Measurements from ENCODE around the gene KIRREL3.

KIRREL3 gene

DNA sequence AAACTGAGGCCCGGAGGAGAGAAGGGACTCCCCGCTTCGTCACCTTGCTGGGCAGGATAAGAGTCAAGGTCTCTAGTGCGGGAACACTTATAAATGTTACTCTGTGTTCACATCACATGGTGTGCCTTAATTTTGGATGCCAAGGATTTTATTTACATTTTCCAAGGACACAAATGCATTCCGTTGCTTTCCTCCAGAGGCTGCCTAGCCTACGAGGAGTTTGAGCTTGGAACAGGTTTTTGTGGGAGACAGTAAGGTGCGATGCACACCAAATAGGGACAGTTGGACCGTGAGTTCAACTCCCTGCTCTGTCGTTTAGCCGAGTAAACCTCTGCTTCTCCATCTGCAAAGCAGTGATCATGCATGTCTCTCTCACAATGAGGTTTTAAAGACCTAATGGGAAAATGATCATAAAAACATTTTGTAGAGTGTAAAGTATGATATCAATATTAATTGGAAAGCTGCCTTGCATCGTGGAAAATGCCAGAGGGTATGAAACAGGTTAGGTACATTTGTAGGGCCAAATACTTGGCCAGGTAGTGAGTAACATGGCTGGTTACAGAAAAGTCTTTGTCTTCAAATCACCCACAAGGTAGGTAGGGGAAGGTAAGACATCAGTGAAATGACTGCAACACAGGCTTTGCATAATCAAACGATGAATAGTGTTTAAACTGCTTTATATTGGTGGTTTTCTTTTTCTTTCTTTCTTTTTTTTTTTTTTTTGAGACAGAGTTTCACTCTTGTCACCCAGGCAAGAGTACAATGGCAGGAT lies 583.3 kb downstream of the KIRREL3 start:
- in situ Hi-C loops (cut with HindIII; ENCODE audit: low pct_ligation_motif_present, low pct_unique_long_range_greater_than_20kb, low sequenced_read_pairs): no loop called here
- DNase-seq: no peak

DNA sequence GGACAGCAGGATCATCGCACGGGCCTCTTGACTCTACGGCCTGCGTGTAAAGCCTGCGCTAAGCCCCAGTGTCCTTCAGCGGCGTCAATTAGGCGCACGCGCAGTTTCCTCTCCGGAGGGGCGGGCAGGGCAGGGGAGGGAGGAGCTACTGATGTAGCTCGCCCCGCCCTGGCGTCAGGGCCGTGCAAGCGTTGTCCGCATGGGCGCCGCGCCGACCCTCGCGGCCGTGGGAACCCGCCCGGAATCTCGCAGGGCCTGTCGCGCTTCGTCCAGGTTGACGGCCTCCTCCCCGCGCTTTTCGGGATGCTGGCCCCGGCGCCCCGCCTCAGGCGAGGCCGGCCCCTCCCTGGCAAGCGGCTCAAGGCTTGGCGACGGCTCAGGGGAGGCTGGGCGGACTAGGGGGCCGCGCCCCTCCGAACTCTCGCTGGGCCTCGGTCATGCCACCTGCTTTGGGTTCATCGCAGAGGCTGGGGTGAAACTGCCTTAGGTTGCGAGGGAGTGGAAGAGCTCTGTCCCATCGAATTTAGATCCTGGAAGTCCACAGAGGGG lies 584.0 kb downstream of the KIRREL3 start:
- no peak for DNase-seq
- in situ Hi-C loops (cut with HindIII; ENCODE audit: low pct_ligation_motif_present, low pct_unique_long_range_greater_than_20kb, low sequenced_read_pairs): no loop called here

DNA sequence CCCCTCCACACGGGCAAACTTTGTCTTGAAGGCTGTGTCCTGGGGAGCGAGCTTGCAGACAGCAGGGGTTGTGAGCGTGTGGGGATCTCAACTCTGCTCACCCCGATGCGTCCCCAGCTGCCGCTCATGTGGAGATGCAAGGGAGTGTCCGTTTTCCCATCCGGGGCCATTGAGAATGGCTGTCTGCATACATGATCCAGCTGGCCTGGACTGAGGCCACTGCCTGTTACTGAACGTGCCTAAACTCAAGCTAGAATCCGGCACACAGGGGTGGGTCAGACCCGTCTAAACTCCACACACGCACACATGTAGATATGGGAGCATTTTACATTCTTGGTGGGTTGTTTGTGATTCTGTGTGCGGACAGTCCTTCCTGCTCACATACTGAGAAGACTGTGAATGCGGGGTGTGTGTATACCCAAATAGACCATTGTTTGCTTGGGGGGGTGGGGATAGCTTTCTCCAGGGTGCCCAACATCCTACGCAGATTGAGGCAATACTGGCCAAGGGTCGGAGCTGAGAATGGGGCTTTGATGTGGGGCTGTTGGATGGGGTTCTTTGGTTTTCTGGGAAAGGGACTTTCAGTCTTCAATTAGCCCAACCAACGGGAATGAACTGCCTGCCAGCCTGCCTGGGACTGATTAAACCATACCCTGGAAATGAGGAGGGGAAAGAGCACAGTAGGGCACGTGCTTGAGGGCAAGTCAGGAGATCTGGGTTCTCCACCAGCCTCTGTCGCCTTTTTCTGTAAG lies 584.7 kb downstream of the KIRREL3 start:
- no peak for DNase-seq
- in situ Hi-C loops (cut with HindIII; ENCODE audit: low pct_ligation_motif_present, low pct_unique_long_range_greater_than_20kb, low sequenced_read_pairs): no loop called here

DNA sequence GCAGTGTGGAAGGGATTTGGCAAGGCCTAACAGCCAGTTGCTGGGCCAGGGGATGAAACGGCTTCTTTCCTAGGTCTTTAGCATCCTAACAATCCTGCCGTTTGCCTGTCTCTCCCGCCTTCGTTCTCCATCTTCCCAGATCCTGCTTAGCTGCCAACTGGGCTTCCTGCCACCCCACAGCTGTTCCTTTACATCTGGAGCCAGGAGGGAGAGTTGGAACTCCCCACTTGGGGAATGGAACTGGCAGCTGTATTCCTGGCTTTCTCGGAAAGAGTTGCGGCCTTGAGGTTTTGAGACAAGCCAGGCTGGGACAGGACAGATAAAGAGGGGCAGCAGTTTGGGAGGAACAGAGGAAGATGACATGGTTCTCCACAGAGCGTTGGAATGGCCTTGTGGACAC lies 585.4 kb downstream of the KIRREL3 start:
- in situ Hi-C loops (cut with HindIII; ENCODE audit: low pct_ligation_motif_present, low pct_unique_long_range_greater_than_20kb, low sequenced_read_pairs): no loop called here
- no peak for DNase-seq

DNA sequence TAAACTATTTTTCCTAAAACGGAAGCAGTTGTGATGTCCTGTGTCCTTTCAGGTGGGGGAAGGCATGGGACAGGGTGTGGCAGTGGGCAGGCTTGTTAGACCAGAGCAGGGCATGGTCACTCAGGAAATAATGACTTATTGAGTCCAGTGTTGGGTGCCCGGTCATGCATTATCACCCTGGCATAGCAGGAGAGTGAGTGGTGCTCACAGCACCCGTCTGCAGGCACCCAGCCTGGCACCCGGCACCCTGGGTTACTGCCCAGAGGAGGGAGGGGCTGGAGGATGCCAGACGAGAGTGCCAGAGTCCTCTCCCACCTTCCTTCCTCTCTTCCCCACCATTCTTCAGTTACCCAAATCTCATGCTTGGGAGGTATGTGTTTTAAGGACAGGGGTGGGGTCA lies 586.0 kb downstream of the KIRREL3 start:
- in situ Hi-C loops (cut with HindIII; ENCODE audit: low pct_ligation_motif_present, low pct_unique_long_range_greater_than_20kb, low sequenced_read_pairs): no loop called here
- peak; percentile 61 for DNase-seq

DNA sequence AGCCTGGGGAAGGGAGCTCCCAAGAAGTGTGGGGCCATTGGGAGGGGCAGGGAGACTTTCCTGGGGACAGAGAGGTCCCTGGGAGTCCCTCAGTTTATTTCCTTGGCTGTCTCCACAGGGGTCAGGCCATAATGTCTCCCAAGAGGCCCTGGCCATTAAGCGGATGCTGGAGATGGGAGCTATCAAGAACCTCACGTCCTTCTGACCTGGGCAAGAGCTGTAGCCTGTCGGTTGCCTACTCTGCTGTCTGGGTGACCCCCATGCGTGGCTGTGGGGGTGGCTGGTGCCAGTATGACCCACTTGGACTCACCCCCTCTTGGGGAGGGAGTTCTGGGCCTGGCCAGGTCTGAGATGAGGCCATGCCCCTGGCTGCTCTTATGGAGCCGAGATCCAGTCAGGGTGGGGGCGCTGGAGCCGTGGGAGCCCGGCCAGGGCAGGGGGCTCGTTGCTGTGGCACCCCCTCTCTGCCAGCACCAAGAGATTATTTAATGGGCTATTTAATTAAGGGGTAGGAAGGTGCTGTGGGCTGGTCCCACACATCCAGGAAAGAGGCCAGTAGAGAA lies 586.6 kb downstream of the KIRREL3 start:
- no peak for DNase-seq
- in situ Hi-C loops (cut with HindIII; ENCODE audit: low pct_ligation_motif_present, low pct_unique_long_range_greater_than_20kb, low sequenced_read_pairs): no loop called here

DNA sequence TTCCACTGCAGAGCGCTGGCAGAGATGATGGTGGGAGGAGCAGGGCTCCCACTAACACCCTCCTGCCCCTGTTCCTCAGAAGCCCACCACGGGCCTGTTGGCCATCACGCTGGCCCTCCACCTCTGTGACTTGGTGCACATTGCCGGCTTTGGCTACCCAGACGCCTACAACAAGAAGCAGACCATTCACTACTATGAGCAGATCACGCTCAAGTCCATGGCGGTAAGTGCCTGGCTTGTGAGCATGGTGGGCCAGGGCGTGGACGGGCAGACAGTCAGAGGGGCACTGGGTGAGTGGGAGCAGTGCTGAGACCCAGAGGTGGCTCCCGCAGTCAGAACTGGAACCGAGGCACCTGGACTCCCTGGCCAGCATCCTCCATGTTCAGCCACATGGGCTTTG lies 587.1 kb downstream of the KIRREL3 start:
- DNase-seq: no peak
- in situ Hi-C loops (cut with HindIII; ENCODE audit: low pct_ligation_motif_present, low pct_unique_long_range_greater_than_20kb, low sequenced_read_pairs): no loop called here

DNA sequence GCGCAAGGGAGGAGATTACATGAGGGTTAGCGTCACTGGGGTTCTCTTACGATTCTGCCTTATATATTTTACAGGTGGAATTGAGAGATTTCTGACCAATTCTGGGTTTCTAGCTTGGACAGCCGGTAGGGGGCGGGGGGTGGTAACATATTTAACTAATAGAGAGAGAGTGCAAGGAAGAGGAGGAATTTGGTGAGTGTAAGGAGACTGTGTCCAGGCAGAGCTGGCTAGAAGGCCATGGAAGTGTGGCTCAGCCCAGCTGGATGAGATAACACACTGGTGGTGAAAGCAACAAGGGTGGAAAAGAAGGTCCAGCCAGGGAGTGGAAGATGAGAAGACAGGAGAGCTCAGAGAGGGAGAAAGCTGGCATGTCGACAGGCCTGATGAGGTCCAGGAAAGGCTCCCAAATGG lies 588.6 kb downstream of the KIRREL3 start:
- DNase-seq: peak; percentile 25
- in situ Hi-C loops (cut with HindIII; ENCODE audit: low pct_ligation_motif_present, low pct_unique_long_range_greater_than_20kb, low sequenced_read_pairs): no loop called here

DNA sequence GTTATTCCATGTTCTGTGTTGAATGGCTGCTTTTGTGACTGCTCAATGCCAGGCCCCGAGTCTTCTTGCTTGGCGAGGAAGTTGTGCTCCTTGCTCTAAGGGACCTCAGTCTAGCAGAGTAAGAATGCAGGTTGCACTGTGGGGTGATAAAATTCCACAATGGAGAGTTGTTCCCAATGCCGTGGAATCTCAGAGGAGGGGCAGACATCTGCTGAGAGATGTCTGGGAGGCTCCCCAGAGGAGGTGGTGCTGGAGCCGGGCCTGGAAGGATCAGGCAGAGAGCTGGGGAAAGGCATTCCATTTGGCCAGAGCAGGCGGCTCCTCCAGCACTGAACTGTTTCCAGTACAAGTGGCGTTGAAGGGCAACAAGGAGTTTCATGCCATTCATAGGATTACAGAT lies 589.9 kb downstream of the KIRREL3 start:
- in situ Hi-C loops (cut with HindIII; ENCODE audit: low pct_ligation_motif_present, low pct_unique_long_range_greater_than_20kb, low sequenced_read_pairs): no loop called here
- DNase-seq: no peak

DNA sequence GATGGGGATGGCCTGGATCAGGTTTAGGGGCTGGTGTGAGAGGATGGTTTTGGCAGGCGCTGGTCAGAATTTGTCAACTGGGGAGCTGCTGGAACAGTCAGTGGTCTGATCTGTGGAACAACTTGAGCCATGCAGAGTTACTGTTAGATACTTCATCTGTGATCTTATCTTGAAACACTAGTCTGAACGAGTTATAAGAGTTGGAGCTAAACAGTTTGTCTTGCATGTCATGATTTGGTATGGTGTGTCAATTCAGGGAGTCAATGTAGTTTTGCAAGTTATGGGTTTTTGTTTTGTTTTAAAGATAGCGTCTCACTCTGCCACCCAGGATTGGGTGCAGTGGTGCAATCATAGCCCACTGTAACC lies 591.0 kb downstream of the KIRREL3 start:
- in situ Hi-C loops (cut with HindIII; ENCODE audit: low pct_ligation_motif_present, low pct_unique_long_range_greater_than_20kb, low sequenced_read_pairs): no loop called here
- DNase-seq: no peak

DNA sequence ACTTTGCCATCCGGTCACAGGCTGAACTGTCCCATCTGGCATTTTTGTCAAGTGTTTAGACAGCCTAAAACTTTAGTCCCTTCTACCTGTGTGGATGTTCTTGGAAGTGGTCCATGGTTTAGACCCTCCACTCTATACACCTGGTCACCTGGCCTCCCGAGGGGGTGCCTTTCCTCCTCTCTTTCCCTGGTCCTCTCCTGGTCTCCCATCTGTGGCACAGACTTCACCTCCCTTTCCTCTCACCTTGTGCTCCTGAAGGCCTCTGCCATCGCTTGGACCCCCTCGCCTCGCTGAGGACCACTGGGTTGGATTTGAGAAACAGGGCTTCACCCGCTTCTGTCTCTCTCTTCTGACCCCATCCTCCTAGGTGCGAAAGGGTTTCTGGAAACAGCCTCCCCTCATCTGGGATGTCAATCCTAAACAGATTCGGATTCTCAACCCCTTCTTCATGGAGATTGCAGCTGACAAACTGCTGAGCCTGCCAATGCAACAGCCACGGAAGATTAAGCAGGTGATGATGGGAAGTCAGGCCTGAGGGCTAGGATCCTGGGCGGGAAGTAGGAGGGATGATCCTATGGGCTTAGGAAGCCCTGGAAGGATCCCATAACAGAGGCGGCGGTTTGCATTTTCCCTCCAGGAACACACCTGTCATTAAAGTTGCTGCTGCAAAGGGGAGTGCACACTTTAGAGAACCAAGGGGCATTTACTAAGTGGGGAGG lies 591.5 kb downstream of the KIRREL3 start:
- in situ Hi-C loops (cut with HindIII; ENCODE audit: low pct_ligation_motif_present, low pct_unique_long_range_greater_than_20kb, low sequenced_read_pairs): no loop called here
- DNase-seq: no peak

DNA sequence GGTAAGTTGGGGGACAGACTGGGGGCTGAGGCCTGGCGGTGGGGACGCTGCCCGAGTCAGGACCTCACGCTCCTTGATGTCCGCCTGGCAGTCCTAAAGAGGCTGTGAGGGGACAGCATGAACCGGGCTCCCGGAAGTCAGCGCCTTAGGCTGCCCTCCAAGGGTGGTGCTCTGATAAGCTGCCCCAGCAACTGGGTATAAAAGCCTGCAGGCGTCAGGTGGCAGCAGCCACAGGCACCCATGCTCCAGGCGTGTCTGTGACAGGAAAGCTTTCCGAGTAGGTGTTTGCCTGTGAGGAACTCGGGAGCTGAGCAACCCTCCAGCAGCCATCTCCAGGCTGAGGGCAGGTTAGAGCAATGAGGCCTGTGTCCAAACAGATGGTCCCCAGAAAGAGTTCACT lies 592.1 kb downstream of the KIRREL3 start:
- no peak for DNase-seq
- in situ Hi-C loops (cut with HindIII; ENCODE audit: low pct_ligation_motif_present, low pct_unique_long_range_greater_than_20kb, low sequenced_read_pairs): no loop called here

DNA sequence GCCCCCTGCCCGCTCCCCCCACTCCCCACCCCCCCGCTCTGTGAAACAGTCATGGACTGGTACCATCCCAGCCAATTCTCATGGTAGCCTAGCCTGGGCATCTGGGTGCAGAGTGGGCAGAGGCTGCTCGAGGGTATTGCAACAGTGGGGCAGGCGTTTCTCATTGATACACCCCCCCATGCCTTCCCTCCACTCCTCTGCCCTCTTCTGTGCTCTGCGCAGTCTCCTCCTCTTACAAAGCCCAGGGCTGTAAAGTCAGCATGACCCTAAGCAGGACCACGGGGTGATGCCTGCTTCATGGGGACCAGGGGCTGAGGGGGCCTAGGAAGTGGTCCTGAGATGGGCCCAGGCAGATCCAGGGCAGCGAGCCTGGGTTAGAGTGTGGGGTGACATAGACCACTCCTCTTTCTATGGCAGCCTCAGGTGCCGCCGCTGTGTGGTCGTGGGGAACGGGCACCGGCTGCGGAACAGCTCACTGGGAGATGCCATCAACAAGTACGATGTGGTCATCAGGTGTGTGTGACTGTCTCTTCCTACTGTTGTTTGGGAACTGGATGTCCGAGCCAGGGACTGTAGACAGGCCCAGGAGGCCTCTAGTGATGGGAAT lies 592.8 kb downstream of the KIRREL3 start:
- in situ Hi-C loops (cut with HindIII; ENCODE audit: low pct_ligation_motif_present, low pct_unique_long_range_greater_than_20kb, low sequenced_read_pairs): no loop called here
- DNase-seq: no peak

DNA sequence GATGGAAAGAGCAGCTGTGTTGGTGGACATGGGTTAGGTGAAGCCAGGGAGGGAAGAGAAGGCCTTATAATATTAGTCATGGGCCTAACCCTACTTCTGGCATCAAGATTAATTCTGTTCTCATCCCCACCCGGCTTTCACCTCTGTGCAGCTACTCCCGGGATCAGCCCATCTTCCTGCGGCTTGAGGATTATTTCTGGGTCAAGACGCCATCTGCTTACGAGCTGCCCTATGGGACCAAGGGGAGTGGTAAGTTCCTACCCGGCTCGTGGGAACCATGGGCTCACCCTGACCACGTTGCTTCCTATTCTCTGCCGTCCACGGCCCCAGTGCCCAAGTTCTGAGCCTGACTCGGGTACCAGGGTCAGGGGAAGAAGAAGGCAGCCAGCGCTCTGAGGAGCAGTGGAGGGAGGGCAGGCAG lies 593.5 kb downstream of the KIRREL3 start:
- in situ Hi-C loops (cut with HindIII; ENCODE audit: low pct_ligation_motif_present, low pct_unique_long_range_greater_than_20kb, low sequenced_read_pairs): no loop called here

DNA sequence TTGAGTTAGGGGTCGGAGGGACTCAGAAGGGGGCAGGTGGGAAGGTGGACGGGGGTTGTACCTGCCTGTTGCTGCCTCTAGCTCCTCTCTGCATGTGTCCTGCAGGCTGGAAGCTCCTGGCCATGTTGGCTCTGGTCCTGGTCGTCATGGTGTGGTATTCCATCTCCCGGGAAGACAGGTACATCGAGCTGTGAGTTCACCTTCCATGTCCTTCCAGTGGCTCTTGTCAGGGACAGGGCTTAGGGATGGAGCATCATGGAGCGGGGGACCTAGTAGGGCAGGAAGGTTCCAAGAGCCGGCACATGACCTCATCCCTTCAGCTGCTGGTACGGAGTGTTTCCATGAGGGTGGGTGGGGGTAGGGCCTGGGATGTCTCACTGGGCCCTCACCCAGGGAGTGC lies 594.2 kb downstream of the KIRREL3 start:
- in situ Hi-C loops (cut with HindIII; ENCODE audit: low pct_ligation_motif_present, low pct_unique_long_range_greater_than_20kb, low sequenced_read_pairs): no loop called here
- no peak for DNase-seq

More for the DNA sequence above, 593.5 kb downstream of the KIRREL3 start:
- no peak for DNase-seq

DNA sequence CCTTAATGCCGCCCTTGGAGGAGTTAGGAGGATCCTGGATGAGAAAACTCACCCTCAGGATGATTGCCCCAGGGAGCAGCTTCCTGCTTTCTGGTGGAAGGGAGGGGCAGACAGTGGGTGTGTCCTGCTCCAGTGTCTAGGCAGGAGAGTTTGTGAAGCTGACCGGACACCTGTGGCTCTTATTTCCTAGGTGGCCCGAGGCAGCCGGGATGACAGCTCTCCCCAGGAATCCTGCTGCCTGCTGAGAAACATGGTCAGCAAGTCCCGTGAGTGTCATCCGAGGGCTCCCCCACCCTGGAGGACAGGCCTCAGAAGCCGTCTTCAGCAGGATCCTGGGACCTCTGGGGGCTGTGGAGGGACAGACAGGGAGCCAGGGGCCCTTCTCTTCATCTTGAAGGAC lies 594.7 kb downstream of the KIRREL3 start:
- in situ Hi-C loops (cut with HindIII; ENCODE audit: low pct_ligation_motif_present, low pct_unique_long_range_greater_than_20kb, low sequenced_read_pairs): no loop called here
- DNase-seq: no peak

DNA sequence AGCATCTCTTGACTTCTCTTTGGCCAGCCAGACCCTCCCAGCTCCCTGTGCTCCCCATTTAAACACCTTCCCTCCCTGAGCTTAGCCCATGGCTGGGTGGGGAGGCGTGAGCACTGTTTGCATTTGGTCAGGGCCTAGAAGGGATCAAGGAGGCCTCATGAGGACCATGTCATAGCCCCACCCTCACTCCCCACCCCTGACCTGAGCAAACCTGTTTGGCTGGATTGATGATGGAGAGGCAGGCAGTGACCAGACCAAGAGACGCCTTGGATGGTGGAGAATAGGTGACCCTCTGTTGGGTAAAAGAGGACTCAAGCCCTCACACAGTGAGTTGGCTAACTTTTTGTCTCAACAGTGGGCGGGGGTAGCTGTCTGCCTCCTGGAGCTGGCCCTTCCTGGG lies 595.2 kb downstream of the KIRREL3 start:
- in situ Hi-C loops (cut with HindIII; ENCODE audit: low pct_ligation_motif_present, low pct_unique_long_range_greater_than_20kb, low sequenced_read_pairs): no loop called here

DNA sequence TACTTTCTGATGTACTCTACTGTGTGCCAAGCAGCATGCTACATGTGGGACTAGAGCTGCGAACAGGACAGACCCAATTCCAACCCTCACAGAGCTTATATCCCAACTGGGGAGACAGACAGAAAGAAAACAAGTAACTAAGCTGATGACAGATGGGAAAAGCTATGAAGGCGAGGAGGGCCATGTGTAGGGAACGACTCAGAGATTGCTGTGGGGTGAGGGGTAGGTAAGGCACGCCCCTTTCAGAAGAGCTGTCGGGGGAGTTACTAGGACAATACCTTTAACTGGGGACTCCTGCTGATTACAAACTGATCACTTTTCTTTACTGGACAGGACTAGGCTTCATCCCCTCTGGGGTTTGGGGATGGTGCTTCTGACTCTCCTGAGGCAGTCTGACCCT lies 596.2 kb downstream of the KIRREL3 start:
- DNase-seq: no peak
- in situ Hi-C loops (cut with HindIII; ENCODE audit: low pct_ligation_motif_present, low pct_unique_long_range_greater_than_20kb, low sequenced_read_pairs): no loop called here

More for the DNA sequence above, 595.2 kb downstream of the KIRREL3 start:
- DNase-seq: no peak

DNA sequence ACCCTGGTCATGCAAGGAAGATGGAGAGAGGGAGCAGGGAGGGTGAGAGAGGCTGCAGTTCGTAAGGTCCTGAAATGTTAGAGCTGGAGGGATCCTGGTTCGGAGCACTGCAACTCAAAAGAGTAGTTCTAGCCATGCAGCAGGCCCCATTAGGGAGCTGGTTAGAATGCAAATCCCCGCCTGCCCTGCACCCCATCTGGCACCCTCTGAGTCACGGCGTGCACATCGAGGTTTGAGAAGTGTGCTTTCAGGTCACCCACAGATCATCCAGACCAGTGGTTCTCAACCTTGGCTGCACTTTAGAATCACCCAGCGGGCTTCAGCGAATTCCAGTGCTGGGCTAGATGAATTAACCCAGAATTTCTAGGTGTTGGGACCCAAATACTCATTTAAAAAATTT lies 596.9 kb downstream of the KIRREL3 start:
- in situ Hi-C loops (cut with HindIII; ENCODE audit: low pct_ligation_motif_present, low pct_unique_long_range_greater_than_20kb, low sequenced_read_pairs): no loop called here
- peak; percentile 38 for DNase-seq
